ENCODE results near the gene LMNA.

- TF ChIP-seq EZH2 (IDR thresholded peaks at IDR 0.05; ENCODE audit: borderline replicate concordance) (no peak), CTCF (IDR thresholded peaks at IDR 0.05; ENCODE audit: poor library complexity) (no peak)
Observed at GRCh38 chr1:156157506-156157905, 43.0 kb downstream of the LMNA start.

Data from hepatocyte (in vitro differentiated cells).